ENCODE data around the gene RABGAP1L.

The RABGAP1L gene

GRCh38 chr1:174761335-174761734, 602.0 kb downstream of the RABGAP1L start:
- TF ChIP-seq CTCF (IDR thresholded peaks at IDR 0.05; ENCODE audit: insufficient read depth, missing control alignments): no peak
- FAIRE-seq: no peak
- no peak for DNase-seq (ENCODE audit: insufficient read length, low spot score)

GRCh38 chr1:174761901-174762585, 602.7 kb downstream of the RABGAP1L start:
- FAIRE-seq: peak; percentile 25
- DNase-seq (ENCODE audit: insufficient read length, low spot score): no peak
- TF ChIP-seq CTCF (IDR thresholded peaks at IDR 0.05; ENCODE audit: insufficient read depth, missing control alignments): no peak

GRCh38 chr1:174764191-174764590, 604.9 kb downstream of the RABGAP1L start:
- FAIRE-seq: peak; percentile 11
- no peak for DNase-seq (ENCODE audit: insufficient read length, low spot score)
- no peak for TF ChIP-seq CTCF (IDR thresholded peaks at IDR 0.05; ENCODE audit: insufficient read depth, missing control alignments)

GRCh38 chr1:174766727-174767126, 607.4 kb downstream of the RABGAP1L start:
- no peak for FAIRE-seq
- TF ChIP-seq CTCF (IDR thresholded peaks at IDR 0.05; ENCODE audit: insufficient read depth, missing control alignments): no peak

GRCh38 chr1:174768516-174768915, 609.2 kb downstream of the RABGAP1L start:
- no peak for TF ChIP-seq CTCF (IDR thresholded peaks at IDR 0.05; ENCODE audit: insufficient read depth, missing control alignments)
- FAIRE-seq (no peak), DNase-seq (ENCODE audit: insufficient read length, low spot score) (no peak)

More at GRCh38 chr1:174766727-174767126, 607.4 kb downstream of the RABGAP1L start:
- no peak for DNase-seq (ENCODE audit: insufficient read length, low spot score)

- no peak for DNase-seq (ENCODE audit: insufficient read length, low spot score)
These were observed 609.6 kb downstream of the RABGAP1L start for GRCh38 chr1:174768949-174769348.

More at GRCh38 chr1:174768949-174769348, 609.6 kb downstream of the RABGAP1L start:
- FAIRE-seq: no peak
- no peak for TF ChIP-seq CTCF (IDR thresholded peaks at IDR 0.05; ENCODE audit: insufficient read depth, missing control alignments)
